Natural killer cell treated with Interleukin-12 subunit alpha and Interleukin-12 subunit beta and Interleukin-15 and Interleukin-18, amount 100 ng/mL, for 72 hours (primary cell): ENCODE data around the gene CST3. TPM values are rescaled to one million over a fixed set of nuclear protein-coding genes. Genes with fewer than 3 reads are reported as not detected.
A peak's percentile ranks its signal among the peaks of the same experiment; 100 is the strongest.
"Not testable (repeated sequence)": the region's sequence is repeated elsewhere in the genome, so short reads cannot be mapped to it uniquely, and the experiment has no call there.

Experiments
- ATAC-seq, 2 donors: fragments of 150-1000 bp; cut with Tn5 transposase in 1 of 2; sonication (Bioruptor Pico), chemical (Tn5 transposase) in 1 of 2; 2 replicates each; pipeline ENCODE4 v1.10.0; 2021
- DNase-seq: peaks from one replicate; pipeline ENCODE4 v3.0.0; 2022; ENCODE audit warnings: low spot score
- H3K27ac Mint-ChIP-seq, 2 donors: 1 replicate in 1 of 2; 2 replicates in 1 of 2; pipeline ENCODE4 v1.8.0; 2022; ENCODE audit warnings: mixed read lengths in 2 of 2, mild to moderate bottlenecking in 1 of 2, moderate library complexity in 1 of 2
- H3K27me3 Mint-ChIP-seq, 2 donors: 1 replicate in 1 of 2; 2 replicates in 1 of 2; pipeline ENCODE4 v1.8.0; 2022; ENCODE audit warnings: mixed read lengths in 2 of 2
- H3K36me3 Mint-ChIP-seq: one replicate; pipeline ENCODE4 v1.8.0; 2022; ENCODE audit warnings: mixed read lengths
- H3K4me1 Mint-ChIP-seq, 2 donors: 1 replicate in 1 of 2; 2 replicates in 1 of 2; pipeline ENCODE4 v1.8.0; 2022; ENCODE audit warnings: low read depth in 2 of 2, mixed read lengths in 2 of 2, mild to moderate bottlenecking in 1 of 2
- H3K4me3 Mint-ChIP-seq: one replicate; pipeline ENCODE4 v1.8.0; 2022; ENCODE audit warnings: mixed read lengths
- H3K9me3 Mint-ChIP-seq: 2 replicates; pipeline ENCODE4 v1.8.0; 2022; ENCODE audit warnings: mixed read lengths
- total RNA-seq, 2 donors: library from RNA; stranded (reverse); gene quantifications; one replicate each; pipeline ENCODE4 v1.2.3, GENCODE V29; 2022

The CST3 gene, protein sequence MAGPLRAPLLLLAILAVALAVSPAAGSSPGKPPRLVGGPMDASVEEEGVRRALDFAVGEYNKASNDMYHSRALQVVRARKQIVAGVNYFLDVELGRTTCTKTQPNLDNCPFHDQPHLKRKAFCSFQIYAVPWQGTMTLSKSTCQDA
- total RNA-seq: 10 to 100 TPM in 1 of 2 donors, 1 to 10 TPM in 1; 5.4 to 16.6 TPM

DNA sequence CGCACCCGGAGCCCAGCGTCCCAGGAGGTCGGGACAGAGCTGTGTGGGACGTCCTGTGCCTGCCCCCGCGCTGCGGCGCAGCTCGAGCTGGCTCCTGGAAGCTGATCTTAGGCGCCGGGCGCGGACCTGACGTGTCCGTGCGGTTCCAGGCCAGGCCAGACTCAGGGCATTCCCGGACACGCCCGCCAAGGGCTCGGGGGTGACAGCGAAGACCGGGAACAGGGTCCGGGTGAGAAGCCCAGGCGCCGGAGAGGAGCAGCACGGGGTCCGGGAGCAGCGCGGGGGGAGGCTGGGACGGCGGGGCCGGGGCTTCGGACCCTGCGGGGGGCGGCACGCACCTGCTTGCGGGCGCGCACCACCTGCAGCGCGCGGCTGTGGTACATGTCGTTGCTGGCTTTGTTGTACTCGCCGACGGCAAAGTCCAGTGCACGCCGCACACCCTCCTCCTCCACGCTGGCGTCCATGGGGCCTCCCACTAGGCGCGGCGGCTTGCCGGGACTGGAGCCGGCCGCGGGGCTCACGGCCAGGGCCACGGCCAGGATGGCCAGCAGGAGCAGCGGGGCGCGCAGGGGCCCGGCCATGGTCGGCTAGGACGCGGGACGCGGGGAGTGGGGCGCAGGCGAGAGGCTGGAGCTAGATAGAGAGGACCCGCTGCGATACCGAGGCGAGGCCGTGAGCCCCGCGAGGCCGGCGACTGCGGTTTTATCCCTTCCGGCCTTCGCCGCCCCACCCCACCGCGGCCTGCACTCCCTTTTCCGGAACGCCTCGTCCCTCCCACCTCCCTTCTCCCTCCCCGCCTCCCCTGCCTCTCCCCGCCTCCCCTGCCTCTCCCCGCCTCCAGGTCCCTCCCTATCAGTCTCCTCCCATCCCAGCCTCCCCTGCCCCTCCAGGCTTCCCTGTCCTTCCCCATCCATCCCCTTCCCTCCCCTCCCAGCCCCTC is at the start of gene CST3:
CST3 (minus strand) TSS at position 674 of the 940 bp plus-strand sequence; CDS start at position 581, 93 bp downstream.
- ATAC-seq (peak; percentile 61 to 80), DNase-seq (peak; percentile 81)
- peaks cover 5 to 16% of the 10 kb centered on the region in 2 donors for H3K4me1 Mint-ChIP-seq
- no peaks in the 10 kb centered on the region for H3K36me3 Mint-ChIP-seq
- H3K9me3 Mint-ChIP-seq: no peaks in the 10 kb centered on the region
- peaks cover 0 to 2% of the 10 kb centered on the region in 2 donors for H3K27me3 Mint-ChIP-seq
- peak within 1 kb of the TSS in 1 of 2 donors; percentile 73 for H3K27ac Mint-ChIP-seq
- peak within 1 kb of the TSS; percentile 82 for H3K4me3 Mint-ChIP-seq

DNA sequence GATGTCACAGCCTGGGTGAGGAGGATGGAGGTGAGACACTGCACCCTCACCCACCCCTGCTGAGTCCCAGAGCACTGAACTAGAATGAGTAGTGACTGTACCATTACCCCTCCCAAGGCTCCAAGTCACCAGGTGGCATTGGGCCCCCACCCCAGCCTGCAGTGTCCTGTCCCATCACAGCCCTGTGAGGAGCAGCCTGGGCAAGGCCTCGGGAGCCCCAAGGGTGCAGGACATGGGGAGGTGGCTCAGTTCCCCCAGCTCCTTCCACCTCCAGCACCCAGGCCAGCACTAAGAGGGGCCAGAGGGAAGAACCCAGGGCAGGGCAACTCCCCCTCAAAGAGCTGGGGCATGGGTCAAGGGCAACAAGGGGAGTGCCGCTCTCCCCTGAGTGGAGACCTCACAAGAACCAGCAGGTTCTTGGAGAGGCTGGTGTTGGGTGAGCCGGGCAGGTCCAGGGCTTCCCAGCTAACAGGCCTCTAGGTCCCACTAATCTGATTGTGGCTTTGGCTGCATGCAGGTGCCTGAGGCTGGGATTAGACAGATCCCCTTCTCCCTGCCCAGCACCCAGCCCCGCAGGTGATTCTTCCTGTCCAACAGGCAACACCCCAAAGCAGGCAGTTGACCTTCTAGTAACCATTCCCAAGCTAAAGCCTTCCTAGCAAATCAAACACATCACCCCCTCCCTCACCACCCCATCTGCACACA is 48.4 kb upstream of the CST3 start:
- Mint-ChIP-seq H3K36me3 (no peaks in the 10 kb centered on the region), H3K9me3 (no peaks in the 10 kb centered on the region), H3K27me3 (peaks cover 8 to 9% of the 10 kb centered on the region in 2 donors), H3K4me1 (no peaks in the 10 kb centered on the region), H3K4me3 (no peak overlapping the region), H3K27ac (no peak overlapping the region)
- no peak for ATAC-seq
- no peak for DNase-seq

DNA sequence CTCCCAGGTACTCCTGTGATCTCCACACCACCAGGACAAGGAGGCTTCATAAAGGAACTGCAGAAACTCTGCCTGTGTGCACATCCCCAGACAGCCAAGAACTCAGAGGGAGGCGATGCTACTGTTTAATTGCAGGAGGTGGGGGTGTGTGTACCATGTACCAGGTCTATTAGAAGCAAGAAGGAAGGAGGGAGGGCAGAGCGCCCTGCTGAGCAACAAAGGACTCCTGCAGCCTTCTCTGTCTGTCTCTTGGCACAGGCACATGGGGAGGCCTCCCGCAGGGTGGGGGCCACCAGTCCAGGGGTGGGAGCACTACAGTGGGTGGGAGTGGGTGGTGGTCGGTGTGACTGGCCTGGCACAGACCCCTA is 47.8 kb upstream of the CST3 start:
- DNase-seq, H3K27ac Mint-ChIP-seq, H3K36me3 Mint-ChIP-seq, H3K4me1 Mint-ChIP-seq, ATAC-seq, H3K4me3 Mint-ChIP-seq, H3K9me3 Mint-ChIP-seq: not testable (repeated sequence)
- H3K27me3 Mint-ChIP-seq: peaks cover 9 to 15% of the 10 kb centered on the region in 2 donors

DNA sequence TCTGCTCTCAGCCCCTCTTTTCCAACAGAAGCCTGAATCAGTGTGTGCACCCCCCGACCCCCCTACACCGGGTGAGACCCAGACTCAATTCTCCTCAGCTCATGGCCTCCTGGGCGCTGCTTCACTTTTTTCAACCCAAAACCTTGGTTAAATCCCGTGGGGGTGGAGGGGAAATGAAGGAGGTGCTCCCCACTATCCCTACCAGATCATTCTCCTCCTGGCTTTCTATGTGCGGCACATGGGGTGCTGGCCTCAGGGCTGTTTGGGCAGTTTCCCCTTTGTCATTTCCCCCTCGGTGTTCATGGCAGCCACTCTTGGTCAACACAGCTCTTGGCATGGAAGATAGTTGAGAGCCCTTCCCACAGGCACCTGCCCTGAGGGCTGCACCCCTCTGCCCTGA is 46.5 kb upstream of the CST3 start:
- Mint-ChIP-seq H3K9me3 (no peaks in the 10 kb centered on the region), H3K27me3 (peaks cover 16 to 25% of the 10 kb centered on the region in 2 donors), H3K36me3 (no peaks in the 10 kb centered on the region), H3K4me1 (no peaks in the 10 kb centered on the region), H3K27ac (no peak overlapping the region), H3K4me3 (no peak overlapping the region)
- ATAC-seq: no peak
- DNase-seq: no peak

DNA sequence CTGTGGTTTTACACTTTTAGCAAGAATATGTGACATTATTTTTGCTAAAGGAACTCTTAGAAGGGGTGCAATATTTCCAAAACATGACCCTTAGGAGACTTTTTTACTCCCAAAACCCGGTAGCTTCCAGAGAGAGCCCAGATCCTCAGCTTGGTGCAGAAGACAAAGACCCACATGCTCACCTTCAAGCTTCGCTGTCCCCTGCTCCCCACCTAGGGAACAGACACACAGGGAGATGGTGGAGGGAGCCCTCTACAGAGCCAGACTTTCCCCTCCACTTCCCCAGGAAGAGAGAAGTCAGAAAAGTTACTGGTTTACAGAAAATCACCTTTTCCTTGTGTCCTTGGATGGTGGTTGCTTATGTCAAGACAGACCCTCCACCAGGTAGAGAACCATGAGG is 46.1 kb upstream of the CST3 start:
- DNase-seq: no peak
- ATAC-seq: no peak
- Mint-ChIP-seq H3K9me3 (no peaks in the 10 kb centered on the region), H3K27ac (no peak overlapping the region), H3K27me3 (peaks cover 19 to 29% of the 10 kb centered on the region in 2 donors), H3K36me3 (no peaks in the 10 kb centered on the region), H3K4me1 (no peaks in the 10 kb centered on the region), H3K4me3 (no peak overlapping the region)

DNA sequence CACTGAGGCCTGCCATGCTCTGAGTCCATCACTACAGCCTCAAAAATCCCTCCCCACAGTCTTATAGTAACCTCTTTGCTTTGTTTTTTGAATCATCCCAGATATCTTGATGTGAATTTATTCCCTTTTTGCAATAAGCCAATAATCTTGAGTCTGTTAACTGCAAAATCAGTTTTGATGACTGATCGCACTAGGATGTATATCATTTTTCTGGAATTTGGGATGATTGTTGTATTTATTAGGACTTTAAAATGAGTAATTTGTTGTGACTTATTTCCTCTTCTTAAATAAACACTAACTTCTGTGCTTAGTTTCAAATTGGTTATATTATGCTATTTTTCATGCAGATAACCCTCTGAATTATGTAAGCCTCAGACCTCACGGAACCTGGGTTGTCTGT is 45.5 kb upstream of the CST3 start:
- Mint-ChIP-seq H3K27ac (no peak overlapping the region), H3K36me3 (no peaks in the 10 kb centered on the region), H3K27me3 (peaks cover 21 to 35% of the 10 kb centered on the region in 2 donors), H3K4me1 (no peaks in the 10 kb centered on the region), H3K9me3 (no peaks in the 10 kb centered on the region), H3K4me3 (no peak overlapping the region)
- ATAC-seq (no peak), DNase-seq (no peak)

DNA sequence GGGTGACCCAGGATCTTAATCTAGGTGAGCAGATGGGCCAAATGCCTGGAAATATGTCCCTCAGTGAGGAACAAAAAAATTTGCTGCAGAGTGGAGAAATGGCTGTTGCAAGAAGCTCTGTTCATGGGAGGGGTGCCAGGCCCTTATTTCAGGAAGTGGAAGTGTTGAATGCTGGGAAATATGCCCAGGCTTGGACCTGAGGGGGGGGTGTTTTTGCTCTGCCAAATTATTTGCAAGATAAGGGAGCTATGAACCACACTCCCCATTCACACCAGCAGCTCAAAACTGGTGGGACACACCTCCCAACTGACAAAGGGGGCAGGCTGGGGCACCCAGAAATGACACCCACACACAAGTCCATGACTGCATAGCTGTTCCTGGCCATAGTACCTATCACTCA is 42.4 kb upstream of the CST3 start:
- DNase-seq (no peak), ATAC-seq (no peak)
- Mint-ChIP-seq H3K4me3 (no peak overlapping the region), H3K27me3 (peaks cover 35 to 53% of the 10 kb centered on the region in 2 donors), H3K9me3 (no peaks in the 10 kb centered on the region), H3K36me3 (no peaks in the 10 kb centered on the region), H3K27ac (no peak overlapping the region), H3K4me1 (no peaks in the 10 kb centered on the region)

DNA sequence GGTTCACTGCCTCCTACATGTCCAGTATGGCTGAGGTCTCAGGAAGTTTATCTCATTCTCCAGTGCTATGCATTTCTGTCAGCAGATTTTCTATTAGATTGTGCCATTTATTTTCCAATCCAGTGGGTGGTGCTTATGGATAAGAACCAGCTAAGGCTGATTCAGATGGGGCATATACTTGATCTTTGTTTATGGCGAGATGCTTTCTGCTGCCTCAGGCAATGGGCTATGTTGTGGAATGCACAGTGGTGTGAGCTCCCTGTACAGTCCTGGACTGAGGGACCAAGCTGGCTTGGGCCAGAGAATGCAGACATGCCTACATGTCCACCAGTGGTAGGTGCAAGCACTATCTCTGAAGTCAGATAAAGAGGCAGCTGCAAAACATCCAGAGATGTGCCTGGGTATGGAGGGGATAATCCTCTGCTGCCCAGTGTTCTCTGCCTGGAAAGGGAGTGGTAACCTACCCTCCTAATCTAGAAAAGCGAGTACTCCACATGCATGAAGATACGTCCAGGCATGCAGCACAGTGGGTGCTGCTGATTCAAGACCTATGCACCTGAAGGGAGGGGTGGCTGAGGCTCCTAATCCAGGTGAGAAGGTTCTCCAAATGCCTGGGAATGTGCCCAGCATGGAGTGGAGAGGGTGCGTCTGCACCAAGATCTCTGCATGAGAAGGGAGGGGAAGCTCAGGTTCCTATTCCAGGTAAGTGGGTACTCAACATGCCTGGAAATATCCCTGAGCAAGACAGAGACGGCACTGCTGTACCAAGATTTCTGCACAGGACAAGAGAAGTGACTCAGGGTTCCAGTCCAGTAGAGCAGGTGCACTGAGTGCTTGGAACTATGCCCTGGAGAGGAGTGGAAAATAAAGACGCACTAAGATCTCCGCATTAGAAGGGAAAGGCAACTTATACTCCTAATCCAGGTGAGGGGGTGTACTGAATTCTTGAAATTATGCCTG is 41.7 kb upstream of the CST3 start:
- Mint-ChIP-seq H3K36me3 (no peaks in the 10 kb centered on the region), H3K9me3 (no peaks in the 10 kb centered on the region), H3K4me3 (no peak overlapping the region), H3K4me1 (no peaks in the 10 kb centered on the region), H3K27me3 (peaks cover 34 to 52% of the 10 kb centered on the region in 2 donors), H3K27ac (no peak overlapping the region)
- ATAC-seq (peak in 1 of 2 donors; percentile 15), DNase-seq (no peak)

DNA sequence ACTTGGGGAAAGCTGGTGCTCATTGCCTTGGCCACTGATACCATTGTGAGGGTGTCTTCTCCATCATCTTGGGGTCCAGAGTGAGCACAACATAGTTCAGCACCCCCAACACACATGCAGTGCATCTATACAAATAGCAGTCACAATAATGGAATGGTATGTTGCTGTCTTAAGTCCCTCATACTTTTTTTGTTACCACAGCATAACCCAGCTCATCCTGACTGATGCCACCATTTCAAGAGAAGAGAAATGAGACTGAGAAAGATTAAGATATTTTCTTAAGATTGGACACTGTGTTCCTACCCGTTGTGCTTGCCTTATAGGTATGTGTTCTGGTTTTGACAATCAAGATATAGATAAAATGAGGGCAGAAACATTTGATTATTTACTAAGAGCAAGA is 35.5 kb upstream of the CST3 start:
- Mint-ChIP-seq H3K36me3 (no peaks in the 10 kb centered on the region), H3K9me3 (no peaks in the 10 kb centered on the region), H3K27ac (no peak overlapping the region), H3K27me3 (peaks cover 19 to 21% of the 10 kb centered on the region in 2 donors), H3K4me3 (no peak overlapping the region), H3K4me1 (no peaks in the 10 kb centered on the region)
- no peak for DNase-seq
- ATAC-seq: no peak

DNA sequence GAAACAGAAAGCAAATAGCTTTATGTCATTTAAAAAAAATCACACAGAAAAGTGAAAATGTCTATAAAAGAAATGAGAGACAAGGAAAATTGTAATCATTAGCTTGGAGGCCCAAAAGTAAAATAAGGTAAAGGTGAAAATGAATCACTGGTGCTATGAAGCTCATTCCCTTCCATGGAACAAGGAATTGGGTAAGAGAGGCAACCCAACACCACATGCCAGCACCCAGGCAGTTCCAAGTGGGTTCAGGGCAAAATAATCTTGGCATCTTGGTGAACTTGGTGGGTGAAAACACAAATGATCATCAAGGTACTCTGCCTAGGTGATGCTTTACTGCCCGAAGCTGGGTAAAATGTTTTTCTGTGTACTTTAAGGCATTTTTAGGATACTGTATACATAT is 34.4 kb upstream of the CST3 start:
- DNase-seq (no peak), ATAC-seq (no peak)
- Mint-ChIP-seq H3K27me3 (peaks cover 12 to 13% of the 10 kb centered on the region in 2 donors), H3K27ac (no peak overlapping the region), H3K36me3 (no peaks in the 10 kb centered on the region), H3K4me1 (no peaks in the 10 kb centered on the region), H3K4me3 (no peak overlapping the region), H3K9me3 (no peaks in the 10 kb centered on the region)

DNA sequence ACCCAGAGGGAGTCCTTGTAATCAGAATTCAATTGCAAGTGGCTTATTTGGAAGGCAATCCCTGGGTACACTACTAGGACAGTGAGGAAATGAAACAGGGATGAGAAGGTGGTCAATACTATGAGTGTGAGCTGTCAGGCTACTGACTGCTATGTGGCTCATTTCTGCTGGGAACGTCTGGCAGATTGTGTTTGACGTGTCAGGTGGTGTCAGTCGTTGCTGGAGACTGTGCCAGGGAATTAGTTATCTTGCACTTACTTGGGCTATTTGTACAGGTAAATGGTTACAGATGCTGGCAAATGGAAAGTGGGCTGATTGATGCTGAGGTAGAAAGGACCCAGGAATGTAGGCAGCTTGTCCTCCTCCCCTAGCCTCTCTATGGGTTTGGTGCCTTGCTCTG is 33.7 kb upstream of the CST3 start:
- H3K4me1 Mint-ChIP-seq: no peaks in the 10 kb centered on the region
- no peaks in the 10 kb centered on the region for H3K36me3 Mint-ChIP-seq
- no peaks in the 10 kb centered on the region for H3K9me3 Mint-ChIP-seq
- DNase-seq (no peak), ATAC-seq (no peak)
- peaks cover 6 to 9% of the 10 kb centered on the region in 2 donors for H3K27me3 Mint-ChIP-seq
- H3K27ac Mint-ChIP-seq: no peak overlapping the region
- no peak overlapping the region for H3K4me3 Mint-ChIP-seq

DNA sequence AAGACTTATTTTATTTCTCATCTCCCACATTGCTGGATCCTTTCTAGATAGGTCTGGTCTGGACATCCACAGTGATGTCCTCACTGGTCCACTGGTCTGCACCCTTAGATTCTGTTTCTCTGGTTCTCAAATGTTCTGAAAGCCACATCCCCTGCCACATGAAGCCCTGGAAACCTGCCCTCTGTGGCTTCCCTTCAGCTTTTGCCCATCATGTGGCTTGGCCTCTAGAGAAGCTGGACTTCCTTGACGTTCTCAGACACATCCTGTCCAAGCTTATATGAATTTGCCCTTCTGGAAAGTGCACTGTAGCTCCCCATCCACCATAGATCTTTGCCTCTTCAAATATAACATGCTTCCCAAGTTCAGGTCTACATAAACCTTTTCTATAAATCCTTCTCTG is 32.6 kb upstream of the CST3 start:
- Mint-ChIP-seq H3K9me3 (no peaks in the 10 kb centered on the region), H3K4me3 (no peak overlapping the region), H3K36me3 (no peaks in the 10 kb centered on the region), H3K4me1 (no peaks in the 10 kb centered on the region), H3K27ac (no peak overlapping the region), H3K27me3 (peaks cover 0 to 5% of the 10 kb centered on the region in 2 donors)
- no peak for ATAC-seq
- DNase-seq: no peak

DNA sequence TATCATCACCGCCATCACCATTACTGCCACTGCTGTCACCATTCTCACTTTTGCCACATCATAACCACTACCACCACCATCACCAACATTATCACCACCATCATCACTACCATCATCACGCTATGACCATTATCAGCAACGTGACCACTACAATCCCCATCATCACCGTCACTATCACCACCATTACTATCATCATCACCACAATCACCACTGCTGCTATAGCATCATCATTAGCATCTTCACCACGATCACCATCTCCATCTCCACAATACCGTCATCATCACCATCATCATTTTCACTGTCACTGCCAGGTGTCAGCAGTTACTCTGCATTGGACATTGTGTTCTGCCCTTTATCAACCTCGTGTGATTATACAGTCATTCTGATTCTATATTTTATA is 32.1 kb upstream of the CST3 start:
- H3K27me3 Mint-ChIP-seq: peaks cover 0 to 4% of the 10 kb centered on the region in 2 donors
- DNase-seq: no peak
- ATAC-seq: no peak

More for the DNA sequence above, 32.1 kb upstream of the CST3 start:
- Mint-ChIP-seq H3K36me3 (no peaks in the 10 kb centered on the region), H3K27ac (no peak overlapping the region), H3K4me3 (no peak overlapping the region), H3K9me3 (no peaks in the 10 kb centered on the region), H3K4me1 (no peaks in the 10 kb centered on the region)
